GM20431 (cell line): ENCODE data around the gene ARID1B.

Source experiments
- in situ Hi-C: fragments of 300-500 bp; cut with MseI, MboI; formaldehyde crosslinking; loops from one replicate; pipeline ENCODE4 v1.15.0; 2020; ENCODE audit warnings: low sequenced_read_pairs; ENCODE audit not compliant: unreplicated experiment

Gene ARID1B

DNA sequence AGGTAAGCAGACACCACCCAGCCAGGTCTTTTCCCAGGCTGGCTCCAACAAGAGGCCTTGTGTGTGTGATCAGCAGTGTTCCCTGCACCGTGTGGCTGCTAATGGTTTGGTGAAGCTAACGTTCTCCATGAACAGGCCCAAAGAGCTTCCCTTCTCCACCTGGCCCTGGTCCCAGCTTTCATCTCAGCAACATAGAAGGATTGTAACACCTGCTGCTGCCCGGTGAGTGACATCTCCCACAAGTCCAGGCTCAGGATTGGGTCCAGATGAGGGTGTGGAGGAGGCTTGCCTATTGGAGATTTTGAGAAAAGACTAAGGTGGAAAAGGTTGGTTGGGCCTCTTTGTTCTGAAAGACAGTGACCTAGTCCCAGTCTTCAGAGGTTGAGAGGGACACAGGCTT lies 456.5 kb downstream of the ARID1B start:
- in situ Hi-C loops, result no loop called here

DNA sequence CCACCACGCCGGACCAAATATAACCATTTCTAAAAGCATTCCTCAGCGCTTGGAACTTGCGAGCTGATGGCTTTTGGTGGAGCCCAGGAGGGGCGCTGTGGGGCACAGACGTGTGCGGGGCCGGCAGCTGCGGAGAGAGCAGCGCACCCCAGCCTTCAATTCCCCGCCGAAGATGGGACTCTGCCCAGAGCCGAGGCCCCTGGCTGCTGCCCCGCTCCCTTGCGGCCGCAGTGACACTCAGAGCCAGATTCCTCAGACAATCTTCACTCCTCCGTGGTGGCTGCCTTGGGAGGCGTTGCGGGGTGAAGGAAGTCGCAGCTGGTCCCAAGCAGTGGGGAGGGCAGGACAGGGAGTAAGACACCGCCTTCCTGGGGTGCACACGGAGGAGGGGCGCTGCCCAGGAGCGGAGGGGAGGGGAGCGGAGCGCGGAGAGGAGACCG lies 458.4 kb downstream of the ARID1B start:
- in situ Hi-C loops, result no loop called here

DNA sequence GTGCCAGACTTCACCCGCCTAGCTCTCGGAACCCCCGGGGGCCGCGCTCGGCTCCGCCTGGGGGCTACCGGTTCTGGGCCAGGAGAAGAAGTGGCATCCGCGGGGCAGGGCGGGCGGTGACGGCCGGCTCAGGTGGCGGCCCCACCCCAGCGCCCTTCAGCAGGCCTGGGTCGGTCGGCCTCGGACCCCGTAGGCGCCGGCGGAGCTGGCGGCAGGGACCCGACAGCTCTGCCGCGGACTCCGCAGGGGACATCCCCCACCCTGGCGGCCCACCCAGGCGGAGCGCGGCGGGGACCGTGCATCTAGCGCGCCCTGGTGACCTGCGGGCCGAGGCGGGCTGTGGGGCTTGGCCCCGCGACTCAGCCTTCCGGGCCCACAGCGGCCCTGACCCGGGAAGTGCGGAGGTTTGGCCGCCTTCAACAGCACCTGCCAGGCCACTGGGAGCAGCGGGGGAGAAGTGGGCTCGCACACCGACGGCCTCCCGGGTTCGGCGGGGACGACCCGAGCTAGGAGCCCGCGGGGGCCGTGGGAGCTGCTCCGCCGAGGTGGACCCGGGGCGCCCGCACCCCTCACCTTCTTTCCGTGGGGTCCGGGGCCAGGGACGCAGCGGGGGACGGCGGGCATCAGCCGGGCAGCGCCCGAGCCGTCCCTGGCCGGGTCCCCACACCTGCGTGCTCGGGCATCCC lies 459.0 kb downstream of the ARID1B start:
- in situ Hi-C loops, result no loop called here

- in situ Hi-C loops, result no loop called here
Measured at GRCh38 chr6:157238346-157238745, 461.2 kb downstream of the ARID1B start.

DNA sequence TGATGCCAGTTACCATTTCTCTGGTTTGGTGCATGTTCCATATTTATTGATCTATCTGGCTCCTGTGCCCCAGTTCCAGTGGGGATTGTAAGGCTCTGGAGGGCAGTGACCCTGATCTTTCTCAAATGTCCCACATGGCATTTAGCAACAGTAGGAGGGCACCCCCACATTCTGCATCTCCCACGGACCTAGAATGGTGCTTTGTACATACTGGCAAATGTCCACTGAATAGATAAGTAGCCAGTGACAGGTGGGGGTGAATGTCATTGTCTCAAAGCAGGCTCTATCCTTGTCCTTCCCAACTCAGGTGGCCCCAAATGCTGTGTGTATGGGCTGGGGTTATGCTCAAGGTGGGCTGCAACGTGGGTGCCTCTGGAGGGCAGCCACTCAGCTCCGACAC lies 462.0 kb downstream of the ARID1B start:
- in situ Hi-C loops, result no loop called here

GRCh38 chr6:157239671-157240058 lies 462.5 kb downstream of the ARID1B start:
- in situ Hi-C loops, result no loop called here

GRCh38 chr6:157240059-157240959 lies 463.1 kb downstream of the ARID1B start:
- in situ Hi-C loops, result no loop called here

GRCh38 chr6:157240960-157241311 lies 463.8 kb downstream of the ARID1B start:
- in situ Hi-C loops, result no loop called here

- in situ Hi-C loops, result no loop called here
Measured at GRCh38 chr6:157242791-157243190, 465.6 kb downstream of the ARID1B start.

- in situ Hi-C loops, result no loop called here
Measured at GRCh38 chr6:157244175-157244574, 467.0 kb downstream of the ARID1B start.

DNA sequence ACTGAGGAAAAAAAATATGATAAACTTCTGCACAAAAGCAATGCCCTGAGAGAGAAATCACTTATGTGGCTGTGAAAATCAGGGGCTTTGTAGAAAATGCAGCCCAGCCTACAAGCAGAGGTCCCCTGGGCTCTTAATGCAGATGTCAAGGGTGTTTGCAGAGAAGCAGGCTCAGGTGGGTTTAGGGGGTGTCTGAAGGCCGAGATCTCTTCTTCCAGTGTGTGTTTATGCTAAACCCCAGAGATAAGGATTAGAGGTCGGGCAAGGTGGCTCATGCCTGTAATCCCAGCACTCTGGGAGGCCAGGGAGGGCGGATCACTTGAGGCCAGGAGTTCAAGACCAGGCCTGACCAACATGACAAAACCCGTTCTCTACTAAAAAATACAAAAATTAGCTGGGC lies 467.6 kb downstream of the ARID1B start:
- in situ Hi-C loops, result no loop called here

- in situ Hi-C loops, result no loop called here
Measured at GRCh38 chr6:157245436-157245835, 468.3 kb downstream of the ARID1B start.

DNA sequence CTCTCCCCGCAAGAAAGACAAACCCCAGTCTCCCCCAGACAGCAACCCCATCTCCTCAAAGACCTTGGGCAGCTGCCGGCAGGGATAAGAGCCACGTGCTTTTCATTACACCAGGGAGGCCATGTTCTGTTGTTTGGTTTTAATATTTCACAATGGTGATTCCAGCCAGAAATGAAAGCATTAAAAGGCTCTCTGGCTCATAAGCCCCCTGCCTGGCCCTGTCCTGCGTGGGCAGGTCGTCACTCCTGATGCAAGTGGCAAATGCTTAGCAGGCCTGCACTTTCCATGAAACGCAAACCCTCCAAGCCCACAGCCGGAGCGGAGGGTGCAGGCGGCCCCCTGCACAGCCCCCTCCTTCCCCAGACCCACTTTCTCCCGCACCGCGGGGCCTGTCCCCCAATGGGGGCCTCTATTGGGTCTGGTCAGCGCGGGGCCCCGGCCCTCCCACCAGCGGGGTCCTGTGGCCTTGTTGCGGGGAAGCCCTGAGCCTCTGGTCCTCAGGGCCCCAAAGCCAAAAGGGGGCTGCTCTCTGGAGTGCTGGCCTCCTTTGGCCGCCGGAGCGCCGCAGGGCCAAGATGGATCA lies 469.0 kb downstream of the ARID1B start:
- in situ Hi-C loops, result no loop called here

- in situ Hi-C loops, result no loop called here
Measured at GRCh38 chr6:157246771-157247484, 469.8 kb downstream of the ARID1B start.

GRCh38 chr6:157248264-157248663 lies 471.1 kb downstream of the ARID1B start:
- in situ Hi-C loops, result no loop called here

- in situ Hi-C loops, result loop anchor here (25.0 kb wide), 1 partner anchor 688 kb away; no protein-coding TSS in a partner anchor
Measured at GRCh38 chr6:157249826-157250225, 472.6 kb downstream of the ARID1B start.

DNA sequence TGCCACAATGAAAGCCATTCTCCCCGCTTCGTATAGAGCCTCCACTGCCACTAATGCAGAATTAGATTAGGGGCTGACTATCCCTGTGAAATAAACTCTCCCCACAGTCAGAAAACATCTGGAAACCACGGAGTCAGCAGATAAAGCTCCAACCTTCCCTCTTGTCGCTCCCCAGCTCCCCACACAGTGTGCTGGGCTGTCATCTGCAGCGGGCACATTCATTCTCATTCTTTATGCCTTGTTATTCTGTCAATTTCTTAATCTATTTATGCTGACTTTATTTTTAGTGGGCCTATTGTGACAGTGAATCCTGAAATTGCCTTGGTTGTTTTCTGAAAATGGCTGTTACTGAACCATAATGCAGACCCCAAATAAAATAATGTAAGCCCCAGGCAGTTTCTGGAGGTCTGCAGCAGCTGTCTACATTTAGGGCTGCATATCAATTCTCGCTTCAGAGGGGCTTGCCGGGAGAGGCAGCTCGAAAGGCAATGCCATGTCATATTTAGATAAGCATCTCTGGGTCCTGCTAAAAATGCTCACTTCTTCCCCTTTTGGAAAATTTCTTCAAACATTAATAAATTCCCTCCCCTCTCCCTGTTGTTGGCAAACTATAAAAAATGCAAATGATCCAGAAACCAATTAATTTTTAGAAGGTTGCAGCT lies 474.5 kb downstream of the ARID1B start:
- in situ Hi-C loops, result loop anchor here (25.0 kb wide), 1 partner anchor 689 kb away; no protein-coding TSS in a partner anchor

GRCh38 chr6:157253017-157253416 lies 475.8 kb downstream of the ARID1B start:
- in situ Hi-C loops, result loop anchor here (25.0 kb wide), 1 partner anchor 691 kb away; no protein-coding TSS in a partner anchor

- in situ Hi-C loops, result loop anchor here (25.0 kb wide), 1 partner anchor 691 kb away; no protein-coding TSS in a partner anchor
Measured at GRCh38 chr6:157253699-157254098, 476.5 kb downstream of the ARID1B start.

- in situ Hi-C loops, result loop anchor here (25.0 kb wide), 1 partner anchor 692 kb away; no protein-coding TSS in a partner anchor
Measured at GRCh38 chr6:157254538-157254937, 477.4 kb downstream of the ARID1B start.
